ENCODE results near the gene SRPK2. TPM values are rescaled to one million over a fixed set of nuclear protein-coding genes. Genes with fewer than 3 reads are reported as not detected.

Gene SRPK2
- total RNA-seq, 4 donors from 2014 or later = 37.1 to 48.1 (median 46.3) TPM

- intact Hi-C loops (cut with DNase I) = no loop called here
- Histone ChIP-seq H3K36me3 (no peaks in the 10 kb centered on the region), H3K4me3 (replicated peaks in 1 of 3) (no peak overlapping the region), H3K4me1 (peaks cover 14 to 34% of the 10 kb centered on the region in 2 donors), H3K27ac (no peak overlapping the region), H3K27me3 (no peaks in the 10 kb centered on the region), H3K9me3 (no peaks in the 10 kb centered on the region)
- TF ChIP-seq POLR2A (IDR thresholded peaks at IDR 0.05) = no peak
- TF ChIP-seq, protein P1, sequence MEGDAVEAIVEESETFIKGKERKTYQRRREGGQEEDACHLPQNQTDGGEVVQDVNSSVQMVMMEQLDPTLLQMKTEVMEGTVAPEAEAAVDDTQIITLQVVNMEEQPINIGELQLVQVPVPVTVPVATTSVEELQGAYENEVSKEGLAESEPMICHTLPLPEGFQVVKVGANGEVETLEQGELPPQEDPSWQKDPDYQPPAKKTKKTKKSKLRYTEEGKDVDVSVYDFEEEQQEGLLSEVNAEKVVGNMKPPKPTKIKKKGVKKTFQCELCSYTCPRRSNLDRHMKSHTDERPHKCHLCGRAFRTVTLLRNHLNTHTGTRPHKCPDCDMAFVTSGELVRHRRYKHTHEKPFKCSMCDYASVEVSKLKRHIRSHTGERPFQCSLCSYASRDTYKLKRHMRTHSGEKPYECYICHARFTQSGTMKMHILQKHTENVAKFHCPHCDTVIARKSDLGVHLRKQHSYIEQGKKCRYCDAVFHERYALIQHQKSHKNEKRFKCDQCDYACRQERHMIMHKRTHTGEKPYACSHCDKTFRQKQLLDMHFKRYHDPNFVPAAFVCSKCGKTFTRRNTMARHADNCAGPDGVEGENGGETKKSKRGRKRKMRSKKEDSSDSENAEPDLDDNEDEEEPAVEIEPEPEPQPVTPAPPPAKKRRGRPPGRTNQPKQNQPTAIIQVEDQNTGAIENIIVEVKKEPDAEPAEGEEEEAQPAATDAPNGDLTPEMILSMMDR (IDR thresholded peaks at IDR 0.05) = no peak
- no peak for DNase-seq
- 74 to 83% methylated on average over 6 of the region's 6 CpGs for WGBS, 2 donors
Observed at GRCh38 chr7:105355701-105356100, 33.0 kb downstream of the SRPK2 start.

GRCh38 chr7:105354383-105354782 is 34.3 kb downstream of the SRPK2 start:
- Histone ChIP-seq H3K36me3 (no peaks in the 10 kb centered on the region), H3K4me3 (replicated peaks in 1 of 3) (no peak overlapping the region), H3K27me3 (no peaks in the 10 kb centered on the region), H3K4me1 (peaks cover 14 to 34% of the 10 kb centered on the region in 2 donors), H3K9me3 (no peaks in the 10 kb centered on the region), H3K27ac (peak overlapping the region in 2 of 3 donors; percentile 15 to 26)
- intact Hi-C loops (cut with DNase I) = no loop called here
- WGBS, 2 donors = 42 to 47% methylated on average over 2 of the region's 2 CpGs
- peak; percentile 24 to 40 for DNase-seq
- TF ChIP-seq, protein P1 (IDR thresholded peaks at IDR 0.05) = no peak
- TF ChIP-seq POLR2A (IDR thresholded peaks at IDR 0.05) = no peak

- H3K4me1 ChIP-seq = peaks cover 14 to 33% of the 10 kb centered on the region in 2 donors
- no peaks in the 10 kb centered on the region for H3K9me3 ChIP-seq
- intact Hi-C loops (cut with DNase I) = no loop called here
- H3K27me3 ChIP-seq = no peaks in the 10 kb centered on the region
- no peaks in the 10 kb centered on the region for H3K36me3 ChIP-seq
- 44 to 52% methylated on average over 3 to 5 of the region's 5 CpGs for WGBS, 2 donors
- no peak overlapping the region for H3K4me3 ChIP-seq (replicated peaks in 1 of 3)
- no peak for TF ChIP-seq POLR2A (IDR thresholded peaks at IDR 0.05)
- TF ChIP-seq, protein P1 (IDR thresholded peaks at IDR 0.05) = no peak
- DNase-seq = peak; percentile 37 to 39
- peak overlapping the region in 2 of 3 donors; percentile 15 to 26 for H3K27ac ChIP-seq
Observed at GRCh38 chr7:105353752-105354328, 34.9 kb downstream of the SRPK2 start.

- peaks cover 14 to 27% of the 10 kb centered on the region in 2 donors for H3K4me1 ChIP-seq
- no peak for TF ChIP-seq POLR2A (IDR thresholded peaks at IDR 0.05)
Observed at GRCh38 chr7:105352901-105353668, 35.6 kb downstream of the SRPK2 start.

GRCh38 chr7:105352018-105352612 is 36.6 kb downstream of the SRPK2 start:
- H3K27me3 ChIP-seq = no peaks in the 10 kb centered on the region
- intact Hi-C loops (cut with DNase I) = no loop called here
- peak overlapping the region in 1 of 3 donors; percentile 32 for H3K27ac ChIP-seq
- no peaks in the 10 kb centered on the region for H3K36me3 ChIP-seq
- H3K4me3 ChIP-seq (replicated peaks in 1 of 3) = no peak overlapping the region
- peak; percentile 51 to 53 for DNase-seq
- H3K9me3 ChIP-seq = no peaks in the 10 kb centered on the region
- 19 to 30% methylated on average over 3 of the region's 3 CpGs for WGBS, 2 donors
- TF ChIP-seq, protein P1 (IDR thresholded peaks at IDR 0.05) = no peak
- no peak for TF ChIP-seq POLR2A (IDR thresholded peaks at IDR 0.05)
- H3K4me1 ChIP-seq = peaks cover 14 to 27% of the 10 kb centered on the region in 2 donors

More at GRCh38 chr7:105352901-105353668, 35.6 kb downstream of the SRPK2 start:
- Histone ChIP-seq H3K27me3 (no peaks in the 10 kb centered on the region), H3K27ac (peak overlapping the region in 1 of 3 donors; percentile 26), H3K9me3 (no peaks in the 10 kb centered on the region), H3K4me3 (replicated peaks in 1 of 3) (no peak overlapping the region), H3K36me3 (no peaks in the 10 kb centered on the region)
- intact Hi-C loops (cut with DNase I) = no loop called here
- no peak for DNase-seq
- WGBS, 2 donors = 83 to 94% methylated on average over 4 of the region's 4 CpGs
